ENCODE data around the gene TP53TG5. TPM values are rescaled to one million over a fixed set of nuclear protein-coding genes. Genes with fewer than 3 reads are reported as not detected.

TP53TG5 gene
- total and polyA plus RNA-seq, 2 experiments from 2014 or later, result not detected

DNA sequence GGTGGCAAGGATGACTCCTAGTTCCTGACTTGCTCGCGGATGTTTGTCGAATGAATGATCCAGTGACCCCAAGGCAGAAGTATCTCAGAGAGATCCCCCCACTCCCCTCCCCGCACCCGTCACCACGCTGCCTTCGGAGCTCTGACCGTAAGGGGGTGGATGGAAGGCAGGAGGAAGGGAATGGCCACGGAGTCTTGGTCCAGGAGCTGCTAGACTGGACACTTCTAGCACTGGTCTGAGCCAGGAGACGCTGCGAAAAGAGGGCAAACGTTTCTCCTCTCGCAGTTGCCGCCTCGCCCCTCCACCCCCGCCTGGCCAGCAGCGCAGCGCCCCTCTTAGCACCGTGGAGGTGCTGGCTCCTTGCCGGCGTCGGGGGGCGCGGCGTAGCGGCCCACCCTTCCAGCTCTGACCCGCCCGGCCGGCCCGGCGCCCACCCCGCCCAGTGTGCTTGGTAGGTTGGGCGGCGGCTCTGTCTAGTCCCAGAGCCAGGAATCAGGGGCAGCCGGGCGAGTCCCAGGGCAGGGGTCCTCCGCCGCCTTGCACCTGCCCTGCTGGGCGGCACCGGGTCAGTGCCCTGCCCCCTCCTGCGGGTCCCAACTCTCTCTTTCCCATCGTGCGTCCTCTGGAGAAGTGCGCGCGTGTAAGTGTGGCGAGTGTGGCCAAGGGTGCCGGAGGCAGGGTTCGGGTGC is 27.6 kb upstream of the TP53TG5 start:
- Histone ChIP-seq H3K4me3 (peak overlapping the region; percentile 95), H3F3A (replicated peaks; ENCODE audit: low read depth) (peaks cover 11% of the 10 kb centered on the region; the same call in 1 of the 2 replicates), H3K4me2 (peak overlapping the region; percentile 97), H3K27ac (ENCODE audit: low read depth) (no peak overlapping the region), H3K79me2 (replicated peaks; ENCODE audit: insufficient read depth) (peaks cover 9% of the 10 kb centered on the region), H3K36me3 (ENCODE audit: insufficient read depth) (peaks cover 7% of the 10 kb centered on the region), H4K20me1 (replicated peaks; ENCODE audit: insufficient read depth) (no peaks in the 10 kb centered on the region; the same call in 1 of the 2 replicates), H3K27me3 (ENCODE audit: insufficient read depth) (peaks cover 36% of the 10 kb centered on the region), H3K9me2 (ENCODE audit: insufficient read depth) (peaks cover 3% of the 10 kb centered on the region; the same call in 1 of the 2 replicates), H3K4me1 (ENCODE audit: insufficient read depth) (peaks cover 11% of the 10 kb centered on the region; the same call in 1 of the 2 replicates), H2AFZ (peak overlapping the region; percentile 97)
- Mint-ChIP-seq H3K9me3 (peaks cover 16% of the 10 kb centered on the region), H3K36me3 (ENCODE audit: low read depth) (peaks cover 28% of the 10 kb centered on the region), H3K27me3 (ENCODE audit: insufficient read depth, low read depth, poor library complexity) (peaks cover 24% of the 10 kb centered on the region), H3K4me1 (peaks cover 10% of the 10 kb centered on the region), H3K4me3 (peak overlapping the region; percentile 86), H3K27ac (no peak overlapping the region)
- DNase-seq (ENCODE audit: low spot score) (peak; percentile 67), ATAC-seq (peak; percentile 60)
- TF ChIP-seq, protein P1, sequence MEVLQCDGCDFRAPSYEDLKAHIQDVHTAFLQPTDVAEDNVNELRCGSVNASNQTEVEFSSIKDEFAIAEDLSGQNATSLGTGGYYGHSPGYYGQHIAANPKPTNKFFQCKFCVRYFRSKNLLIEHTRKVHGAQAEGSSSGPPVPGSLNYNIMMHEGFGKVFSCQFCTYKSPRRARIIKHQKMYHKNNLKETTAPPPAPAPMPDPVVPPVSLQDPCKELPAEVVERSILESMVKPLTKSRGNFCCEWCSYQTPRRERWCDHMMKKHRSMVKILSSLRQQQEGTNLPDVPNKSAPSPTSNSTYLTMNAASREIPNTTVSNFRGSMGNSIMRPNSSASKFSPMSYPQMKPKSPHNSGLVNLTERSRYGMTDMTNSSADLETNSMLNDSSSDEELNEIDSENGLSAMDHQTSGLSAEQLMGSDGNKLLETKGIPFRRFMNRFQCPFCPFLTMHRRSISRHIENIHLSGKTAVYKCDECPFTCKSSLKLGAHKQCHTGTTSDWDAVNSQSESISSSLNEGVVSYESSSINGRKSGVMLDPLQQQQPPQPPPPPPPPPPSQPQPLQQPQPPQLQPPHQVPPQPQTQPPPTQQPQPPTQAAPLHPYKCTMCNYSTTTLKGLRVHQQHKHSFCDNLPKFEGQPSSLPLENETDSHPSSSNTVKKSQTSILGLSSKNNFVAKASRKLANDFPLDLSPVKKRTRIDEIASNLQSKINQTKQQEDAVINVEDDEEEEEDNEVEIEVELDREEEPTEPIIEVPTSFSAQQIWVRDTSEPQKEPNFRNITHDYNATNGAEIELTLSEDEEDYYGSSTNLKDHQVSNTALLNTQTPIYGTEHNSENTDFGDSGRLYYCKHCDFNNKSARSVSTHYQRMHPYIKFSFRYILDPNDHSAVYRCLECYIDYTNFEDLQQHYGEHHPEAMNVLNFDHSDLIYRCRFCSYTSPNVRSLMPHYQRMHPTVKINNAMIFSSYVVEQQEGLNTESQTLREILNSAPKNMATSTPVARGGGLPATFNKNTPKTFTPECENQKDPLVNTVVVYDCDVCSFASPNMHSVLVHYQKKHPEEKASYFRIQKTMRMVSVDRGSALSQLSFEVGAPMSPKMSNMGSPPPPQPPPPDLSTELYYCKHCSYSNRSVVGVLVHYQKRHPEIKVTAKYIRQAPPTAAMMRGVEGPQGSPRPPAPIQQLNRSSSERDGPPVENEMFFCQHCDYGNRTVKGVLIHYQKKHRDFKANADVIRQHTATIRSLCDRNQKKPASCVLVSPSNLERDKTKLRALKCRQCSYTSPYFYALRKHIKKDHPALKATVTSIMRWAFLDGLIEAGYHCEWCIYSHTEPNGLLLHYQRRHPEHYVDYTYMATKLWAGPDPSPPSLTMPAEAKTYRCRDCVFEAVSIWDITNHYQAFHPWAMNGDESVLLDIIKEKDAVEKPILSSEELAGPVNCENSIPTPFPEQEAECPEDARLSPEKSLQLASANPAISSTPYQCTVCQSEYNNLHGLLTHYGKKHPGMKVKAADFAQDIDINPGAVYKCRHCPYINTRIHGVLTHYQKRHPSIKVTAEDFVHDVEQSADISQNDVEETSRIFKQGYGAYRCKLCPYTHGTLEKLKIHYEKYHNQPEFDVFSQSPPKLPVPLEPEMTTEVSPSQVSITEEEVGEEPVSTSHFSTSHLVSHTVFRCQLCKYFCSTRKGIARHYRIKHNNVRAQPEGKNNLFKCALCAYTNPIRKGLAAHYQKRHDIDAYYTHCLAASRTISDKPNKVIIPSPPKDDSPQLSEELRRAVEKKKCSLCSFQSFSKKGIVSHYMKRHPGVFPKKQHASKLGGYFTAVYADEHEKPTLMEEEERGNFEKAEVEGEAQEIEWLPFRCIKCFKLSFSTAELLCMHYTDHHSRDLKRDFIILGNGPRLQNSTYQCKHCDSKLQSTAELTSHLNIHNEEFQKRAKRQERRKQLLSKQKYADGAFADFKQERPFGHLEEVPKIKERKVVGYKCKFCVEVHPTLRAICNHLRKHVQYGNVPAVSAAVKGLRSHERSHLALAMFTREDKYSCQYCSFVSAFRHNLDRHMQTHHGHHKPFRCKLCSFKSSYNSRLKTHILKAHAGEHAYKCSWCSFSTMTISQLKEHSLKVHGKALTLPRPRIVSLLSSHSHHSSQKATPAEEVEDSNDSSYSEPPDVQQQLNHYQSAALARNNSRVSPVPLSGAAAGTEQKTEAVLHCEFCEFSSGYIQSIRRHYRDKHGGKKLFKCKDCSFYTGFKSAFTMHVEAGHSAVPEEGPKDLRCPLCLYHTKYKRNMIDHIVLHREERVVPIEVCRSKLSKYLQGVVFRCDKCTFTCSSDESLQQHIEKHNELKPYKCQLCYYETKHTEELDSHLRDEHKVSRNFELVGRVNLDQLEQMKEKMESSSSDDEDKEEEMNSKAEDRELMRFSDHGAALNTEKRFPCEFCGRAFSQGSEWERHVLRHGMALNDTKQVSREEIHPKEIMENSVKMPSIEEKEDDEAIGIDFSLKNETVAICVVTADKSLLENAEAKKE (CRISPR knock-in tag; IDR thresholded peaks at IDR 0.05), result no peak
- TF ChIP-seq JUNB (IDR thresholded peaks at IDR 0.05; ENCODE audit: unreplicated experiment) (no peak), EZH2phosphoT487 (IDR thresholded peaks at IDR 0.05; ENCODE audit: unreplicated experiment) (no peak), EZH2 (IDR thresholded peaks at IDR 0.05; ENCODE audit: low read depth, unreplicated experiment) (no peak), NANOG (IDR thresholded peaks at IDR 0.05; ENCODE audit: borderline replicate concordance) (no peak), STAT1 (IDR thresholded peaks at IDR 0.05; ENCODE audit: unreplicated experiment) (no peak), POLR2AphosphoS5 (IDR thresholded peaks at IDR 0.05; ENCODE audit: low read depth) (no peak), CREB1 (CRISPR knock-in tag; IDR thresholded peaks at IDR 0.05; ENCODE audit: low read depth) (0 out of 2 replicates have a peak, but pooled peaks have one; percentile 20)
- TF ChIP-seq, protein P2, sequence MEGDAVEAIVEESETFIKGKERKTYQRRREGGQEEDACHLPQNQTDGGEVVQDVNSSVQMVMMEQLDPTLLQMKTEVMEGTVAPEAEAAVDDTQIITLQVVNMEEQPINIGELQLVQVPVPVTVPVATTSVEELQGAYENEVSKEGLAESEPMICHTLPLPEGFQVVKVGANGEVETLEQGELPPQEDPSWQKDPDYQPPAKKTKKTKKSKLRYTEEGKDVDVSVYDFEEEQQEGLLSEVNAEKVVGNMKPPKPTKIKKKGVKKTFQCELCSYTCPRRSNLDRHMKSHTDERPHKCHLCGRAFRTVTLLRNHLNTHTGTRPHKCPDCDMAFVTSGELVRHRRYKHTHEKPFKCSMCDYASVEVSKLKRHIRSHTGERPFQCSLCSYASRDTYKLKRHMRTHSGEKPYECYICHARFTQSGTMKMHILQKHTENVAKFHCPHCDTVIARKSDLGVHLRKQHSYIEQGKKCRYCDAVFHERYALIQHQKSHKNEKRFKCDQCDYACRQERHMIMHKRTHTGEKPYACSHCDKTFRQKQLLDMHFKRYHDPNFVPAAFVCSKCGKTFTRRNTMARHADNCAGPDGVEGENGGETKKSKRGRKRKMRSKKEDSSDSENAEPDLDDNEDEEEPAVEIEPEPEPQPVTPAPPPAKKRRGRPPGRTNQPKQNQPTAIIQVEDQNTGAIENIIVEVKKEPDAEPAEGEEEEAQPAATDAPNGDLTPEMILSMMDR (conservative IDR thresholded peaks at IDR 0.05; ENCODE audit: low read depth in 2 of 2), result 0 out of 4 replicates have a peak, but pooled peaks of 1 of the 2 experiments have one; percentile 3

Measured in GM23338 (cell line).